Chondrocyte (in vitro differentiated cells): ENCODE data around the gene LRMDA. TPM values are rescaled to one million over a fixed set of nuclear protein-coding genes. Genes with fewer than 3 reads are reported as not detected.

Experiments used
- DNase-seq: peaks from one replicate; pipeline ENCODE4 v3.0.0; 2021; ENCODE audit warnings: mixed read lengths, low spot score
- H3K27ac Mint-ChIP-seq: one replicate; pipeline ENCODE4 v1.8.0; 2021; ENCODE audit warnings: mild to moderate bottlenecking, moderate library complexity, mixed read lengths; ENCODE audit not compliant: unreplicated experiment
- H3K27me3 Mint-ChIP-seq: 2 replicates; pipeline ENCODE4 v1.8.0; 2021; ENCODE audit warnings: low read depth, mixed read lengths
- H3K36me3 Mint-ChIP-seq: 2 replicates; pipeline ENCODE4 v1.8.0; 2021; ENCODE audit warnings: low read depth, mixed read lengths
- H3K4me1 Mint-ChIP-seq: 2 replicates; pipeline ENCODE4 v1.8.0; 2021; ENCODE audit warnings: low read depth, mild to moderate bottlenecking, mixed read lengths
- H3K4me3 Mint-ChIP-seq: one replicate; pipeline ENCODE4 v1.8.0; 2021; ENCODE audit warnings: mild to moderate bottlenecking, moderate library complexity, mixed read lengths; ENCODE audit not compliant: unreplicated experiment
- H3K9me3 Mint-ChIP-seq: 2 replicates; pipeline ENCODE4 v1.8.0; 2021; ENCODE audit warnings: low read depth, mixed read lengths
- total RNA-seq: library from RNA; stranded (reverse); gene quantifications from 3 replicates; pipeline ENCODE4 v1.2.1, GENCODE V29; 2021
- TF ChIP-seq, protein P1 (sequence below): fragments of 200-600 bp; sonication (generic); IDR thresholded peaks from 2 replicates; pipeline ENCODE4 v1.5.0; 2021; ENCODE audit warnings: antibody characterized with exemption, mild to moderate bottlenecking, moderate library complexity

Gene LRMDA
- total RNA-seq, 1 donor from 2014 or later: 2.8 TPM

DNA sequence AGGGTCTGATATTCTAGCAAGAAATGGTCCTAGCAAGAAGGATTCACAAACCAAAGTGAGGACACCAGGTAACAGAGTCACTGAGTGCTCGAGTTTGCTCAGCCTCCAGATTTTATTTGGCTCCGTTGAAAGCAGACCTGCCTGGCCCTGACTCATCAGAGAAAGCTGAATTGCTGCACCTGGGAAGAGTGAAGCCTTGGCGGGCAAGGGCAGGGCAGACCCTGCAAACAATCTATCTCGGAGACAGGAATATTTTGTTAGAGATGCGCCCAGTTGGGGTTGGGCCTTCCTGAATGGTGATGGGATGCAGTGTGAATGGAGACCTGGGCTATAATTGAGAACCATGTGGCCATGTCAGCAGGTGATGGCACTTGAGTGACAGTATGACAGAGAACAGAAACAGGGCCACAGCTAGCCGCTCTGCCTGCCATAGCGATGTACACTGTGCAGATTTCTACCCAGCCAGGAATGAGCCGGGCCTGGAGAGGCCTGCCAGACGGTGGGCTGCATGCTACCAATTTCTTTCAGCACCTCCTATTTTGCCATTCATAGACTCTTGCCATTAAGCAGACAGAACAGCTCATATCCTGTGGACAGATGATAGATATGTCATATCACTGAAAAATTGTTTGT is 744.2 kb downstream of the LRMDA start:
- Mint-ChIP-seq H3K36me3 (peaks cover 1% of the 10 kb centered on the region), H3K4me1 (peaks cover 17% of the 10 kb centered on the region), H3K4me3 (no peak overlapping the region), H3K27me3 (peaks cover 5% of the 10 kb centered on the region), H3K9me3 (no peaks in the 10 kb centered on the region), H3K27ac (no peak overlapping the region)
- TF ChIP-seq, protein P1, sequence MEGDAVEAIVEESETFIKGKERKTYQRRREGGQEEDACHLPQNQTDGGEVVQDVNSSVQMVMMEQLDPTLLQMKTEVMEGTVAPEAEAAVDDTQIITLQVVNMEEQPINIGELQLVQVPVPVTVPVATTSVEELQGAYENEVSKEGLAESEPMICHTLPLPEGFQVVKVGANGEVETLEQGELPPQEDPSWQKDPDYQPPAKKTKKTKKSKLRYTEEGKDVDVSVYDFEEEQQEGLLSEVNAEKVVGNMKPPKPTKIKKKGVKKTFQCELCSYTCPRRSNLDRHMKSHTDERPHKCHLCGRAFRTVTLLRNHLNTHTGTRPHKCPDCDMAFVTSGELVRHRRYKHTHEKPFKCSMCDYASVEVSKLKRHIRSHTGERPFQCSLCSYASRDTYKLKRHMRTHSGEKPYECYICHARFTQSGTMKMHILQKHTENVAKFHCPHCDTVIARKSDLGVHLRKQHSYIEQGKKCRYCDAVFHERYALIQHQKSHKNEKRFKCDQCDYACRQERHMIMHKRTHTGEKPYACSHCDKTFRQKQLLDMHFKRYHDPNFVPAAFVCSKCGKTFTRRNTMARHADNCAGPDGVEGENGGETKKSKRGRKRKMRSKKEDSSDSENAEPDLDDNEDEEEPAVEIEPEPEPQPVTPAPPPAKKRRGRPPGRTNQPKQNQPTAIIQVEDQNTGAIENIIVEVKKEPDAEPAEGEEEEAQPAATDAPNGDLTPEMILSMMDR: no peak
- no peak for DNase-seq

DNA sequence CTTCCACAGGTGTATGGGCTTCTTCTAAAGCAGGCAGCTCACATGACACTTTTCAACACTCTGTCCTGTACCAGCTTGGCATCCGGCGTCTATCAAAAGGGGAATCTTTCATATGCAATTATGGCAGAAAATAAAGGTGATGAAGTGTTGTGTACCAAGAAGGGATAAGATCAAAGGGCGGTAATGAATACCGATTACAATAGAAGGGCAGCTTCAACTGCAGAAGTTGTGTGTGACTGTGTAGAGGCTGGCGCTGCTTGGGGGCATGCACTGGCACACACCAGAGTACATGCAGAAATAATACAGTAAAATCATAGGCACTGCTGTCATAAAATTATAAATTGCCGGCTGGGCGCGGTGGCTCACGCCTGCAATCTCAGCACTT is 744.7 kb downstream of the LRMDA start:
- no peak overlapping the region for H3K27ac Mint-ChIP-seq
- H3K4me1 Mint-ChIP-seq: peaks cover 22% of the 10 kb centered on the region

DNA sequence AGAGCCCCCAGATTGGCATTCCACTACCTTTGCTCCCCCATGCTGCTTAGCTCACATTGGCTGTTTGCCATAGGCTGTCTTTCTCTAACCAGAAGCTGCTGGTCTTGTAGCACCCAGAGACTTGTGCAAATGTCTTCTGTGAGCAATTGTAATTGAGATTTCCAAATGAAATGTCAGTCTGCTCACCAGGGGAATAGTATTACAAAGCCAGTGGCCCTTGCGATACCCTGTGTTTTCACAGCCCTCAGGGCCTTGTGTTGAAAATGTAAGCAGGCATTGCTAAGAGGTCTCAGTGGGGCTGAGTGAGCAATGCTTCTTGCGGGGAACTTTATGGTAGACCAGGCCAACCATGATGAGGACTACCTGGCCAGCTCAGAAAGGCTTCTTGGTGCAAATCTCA is 746.5 kb downstream of the LRMDA start:
- no peaks in the 10 kb centered on the region for H3K36me3 Mint-ChIP-seq
- H3K27ac Mint-ChIP-seq: no peak overlapping the region
- no peak overlapping the region for H3K4me3 Mint-ChIP-seq
- H3K27me3 Mint-ChIP-seq: peaks cover 2% of the 10 kb centered on the region
- no peak for DNase-seq
- H3K9me3 Mint-ChIP-seq: no peaks in the 10 kb centered on the region
- TF ChIP-seq, protein P1: no peak
- peaks cover 36% of the 10 kb centered on the region for H3K4me1 Mint-ChIP-seq

More for the DNA sequence above, 744.7 kb downstream of the LRMDA start:
- peaks cover 5% of the 10 kb centered on the region for H3K27me3 Mint-ChIP-seq
- H3K36me3 Mint-ChIP-seq: peaks cover 1% of the 10 kb centered on the region
- no peaks in the 10 kb centered on the region for H3K9me3 Mint-ChIP-seq
- TF ChIP-seq, protein P1: no peak
- no peak for DNase-seq
- H3K4me3 Mint-ChIP-seq: no peak overlapping the region

DNA sequence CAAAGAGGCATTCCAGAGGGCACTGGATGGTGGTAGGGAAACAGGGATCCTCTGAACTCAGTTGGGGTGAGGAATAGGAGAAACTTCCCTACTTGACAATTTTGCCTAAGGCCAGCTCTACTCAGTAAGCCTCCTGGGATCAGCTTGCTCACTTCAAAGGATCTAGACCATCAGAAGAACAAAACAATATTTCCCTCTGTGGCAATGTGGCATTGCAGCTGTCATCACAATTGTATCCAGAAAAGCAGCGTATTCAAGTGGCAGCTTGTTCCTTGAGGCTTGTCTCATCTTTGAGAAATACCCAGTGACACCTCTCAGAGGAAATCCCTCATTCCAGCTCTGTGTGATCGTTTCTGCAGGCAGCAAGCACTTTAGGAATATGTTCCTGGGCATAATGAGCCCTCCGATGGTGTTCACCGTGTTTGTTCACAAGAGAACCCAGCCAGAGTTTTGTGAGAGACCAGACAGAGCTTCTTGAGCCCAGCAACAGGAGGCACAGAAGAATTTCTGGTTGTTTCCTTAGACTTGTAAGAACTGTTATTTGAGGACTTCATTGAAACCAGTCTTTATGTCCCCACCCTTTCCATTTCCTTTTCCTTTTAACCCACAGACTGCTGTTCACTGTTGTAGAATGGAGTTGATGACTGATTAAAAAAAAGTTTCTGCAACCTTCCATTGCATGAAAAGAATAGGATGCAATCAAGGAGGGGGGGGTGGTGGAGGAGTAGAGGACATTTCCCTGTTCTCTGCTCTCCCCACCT is 747.3 kb downstream of the LRMDA start:
- H3K9me3 Mint-ChIP-seq: no peaks in the 10 kb centered on the region
- TF ChIP-seq, protein P1: no peak
- H3K36me3 Mint-ChIP-seq: no peaks in the 10 kb centered on the region
- H3K4me3 Mint-ChIP-seq: no peak overlapping the region
- peak overlapping the region; percentile 9 for H3K27ac Mint-ChIP-seq
- peaks cover 42% of the 10 kb centered on the region for H3K4me1 Mint-ChIP-seq
- H3K27me3 Mint-ChIP-seq: no peaks in the 10 kb centered on the region
- no peak for DNase-seq

DNA sequence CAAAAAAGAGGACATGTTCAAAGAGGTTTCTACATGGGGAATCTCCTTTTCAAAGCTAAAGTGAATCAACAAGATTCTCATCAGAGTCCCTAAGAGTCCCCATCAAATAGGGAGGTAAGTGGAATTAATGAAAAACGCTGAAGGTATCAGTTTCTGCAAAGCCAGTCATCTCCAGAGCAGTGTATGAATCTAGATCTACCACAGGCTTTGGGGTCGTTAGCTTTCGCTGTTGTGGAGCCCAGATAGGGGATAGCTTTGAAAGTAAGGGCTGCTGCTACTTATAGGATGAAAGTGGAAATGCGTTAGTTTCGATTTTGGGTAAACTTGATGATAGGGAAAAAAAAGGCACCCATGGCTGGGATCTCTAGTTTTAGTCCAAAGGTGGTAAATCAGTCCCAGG is 748.4 kb downstream of the LRMDA start:
- Mint-ChIP-seq H3K27ac (no peak overlapping the region), H3K4me1 (peaks cover 47% of the 10 kb centered on the region), H3K27me3 (no peaks in the 10 kb centered on the region), H3K4me3 (no peak overlapping the region), H3K36me3 (no peaks in the 10 kb centered on the region), H3K9me3 (no peaks in the 10 kb centered on the region)
- DNase-seq: no peak
- TF ChIP-seq, protein P1: no peak
